Effector CD8-positive, alpha-beta T cell (primary cell): ENCODE data around the gene OPN4.

Experiments
- DNase-seq: peaks from one replicate; lab custom pipeline; 2025; lab: John Stamatoyannopoulos, UW

Gene OPN4

DNA sequence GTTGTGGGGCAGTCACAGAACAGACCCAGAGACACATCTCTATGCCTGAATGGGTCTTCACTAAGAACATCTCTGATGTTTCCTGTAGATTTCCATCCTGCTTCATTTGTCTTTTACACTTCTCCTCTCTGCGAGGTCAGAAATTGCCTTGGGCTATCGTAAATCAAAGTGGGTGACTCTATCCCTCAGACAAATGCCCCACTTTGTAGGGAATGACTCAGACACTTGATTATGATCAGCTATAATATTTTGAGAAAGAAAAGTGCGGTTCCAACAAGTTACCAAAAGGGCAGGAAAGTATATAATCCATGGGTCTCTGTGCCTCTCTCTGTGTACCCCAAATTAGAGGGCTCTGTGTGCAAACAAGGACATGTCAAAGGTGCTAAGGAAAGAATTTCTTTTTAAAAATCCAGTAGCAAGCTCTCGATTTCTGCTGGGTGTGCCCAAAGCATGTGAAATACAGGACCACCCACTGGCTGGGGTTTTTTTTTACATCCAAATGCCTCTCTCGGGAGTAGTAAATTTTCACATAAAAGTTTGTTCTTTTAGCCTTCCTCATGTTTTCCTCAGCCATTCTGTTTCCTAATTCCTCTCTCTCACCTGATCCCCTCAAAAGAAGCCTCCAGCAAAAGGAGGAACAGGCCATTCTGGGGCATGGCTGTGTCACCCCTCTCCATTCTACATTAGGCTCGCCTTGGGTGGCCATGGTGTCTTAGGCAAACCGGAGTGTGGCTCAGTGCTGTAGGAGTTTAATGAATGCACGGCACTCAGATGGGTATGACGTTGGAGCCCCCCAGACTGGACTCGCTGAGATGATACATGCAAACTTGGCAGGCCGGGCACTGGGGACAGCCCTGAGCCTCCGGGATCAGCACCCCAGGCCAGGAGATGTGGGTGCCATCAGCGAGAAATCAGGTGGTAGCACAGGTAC lies 6.3 kb upstream of the OPN4 start:
- DNase-seq, result no peak

DNA sequence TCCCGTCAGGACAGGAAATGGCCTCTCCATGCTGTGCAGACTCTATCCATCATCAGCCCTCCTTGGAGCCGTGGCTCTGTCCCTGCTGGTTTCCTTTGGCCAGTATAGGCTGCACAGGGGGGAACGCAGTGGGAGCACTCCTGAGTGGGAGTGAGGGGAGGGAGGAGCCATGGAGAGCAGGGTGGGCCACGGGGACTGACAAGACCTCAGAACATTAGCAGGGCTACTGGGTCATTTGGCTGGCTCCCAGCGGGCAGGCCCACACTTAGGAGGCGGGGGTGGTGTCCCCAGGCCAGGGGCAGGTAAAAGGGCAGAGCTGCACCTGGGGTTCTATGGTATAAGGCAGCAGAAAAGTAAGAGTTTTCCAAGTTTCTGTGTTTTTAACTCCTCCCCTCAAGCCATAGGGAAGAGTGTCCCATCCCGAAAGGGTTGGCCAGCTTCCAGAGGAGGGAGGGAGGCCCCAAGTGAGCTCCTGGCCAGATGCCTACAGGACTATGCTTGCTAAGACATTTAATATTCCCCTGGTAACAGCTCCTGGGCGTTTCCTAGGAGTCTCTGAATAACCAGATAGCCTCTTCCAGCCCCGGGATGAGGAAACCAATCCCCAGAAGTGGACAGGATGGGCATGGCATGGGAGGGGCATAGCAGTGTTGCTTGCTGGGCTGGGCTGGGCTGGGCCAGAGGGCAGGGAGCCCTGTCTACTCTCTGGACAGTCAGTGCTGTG lies 5.5 kb upstream of the OPN4 start:
- DNase-seq, result no peak

DNA sequence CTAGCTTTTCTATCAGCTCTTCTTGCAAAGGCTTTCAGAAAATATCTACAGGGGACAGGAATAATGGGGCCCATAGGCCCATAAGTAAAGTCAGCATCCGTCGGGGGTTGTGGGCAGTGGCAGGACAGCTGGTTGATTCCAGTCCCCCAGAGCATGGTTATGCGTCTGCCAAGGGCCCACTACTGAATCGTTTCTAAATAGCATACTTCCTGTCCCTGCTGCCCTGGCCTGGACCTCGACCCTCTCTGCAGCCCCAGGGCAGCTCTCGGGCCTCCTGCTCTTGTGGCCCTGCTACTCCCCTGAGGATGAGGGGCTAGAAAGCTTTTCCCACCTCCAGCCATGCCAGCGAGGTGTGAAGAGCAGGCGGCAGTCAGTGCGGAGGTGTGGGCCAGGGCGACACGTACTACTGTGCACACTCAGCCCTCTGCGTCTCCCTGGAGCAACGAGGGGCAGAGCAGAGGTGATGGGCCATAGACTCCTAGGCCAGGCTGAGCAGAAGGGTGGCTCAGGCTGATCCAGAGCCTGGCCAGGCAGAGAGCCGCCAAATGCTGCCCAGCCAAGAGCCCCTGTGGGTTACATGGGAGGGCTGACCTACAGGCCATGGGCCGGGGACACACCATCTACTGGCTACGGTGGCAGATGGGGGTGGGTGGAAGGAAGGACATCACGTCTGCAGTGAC lies 4.7 kb upstream of the OPN4 start:
- no peak for DNase-seq

GRCh38 chr10:86650151-86650550 lies 4.2 kb upstream of the OPN4 start:
- no peak for DNase-seq

- DNase-seq, result no peak
Measured at GRCh38 chr10:86651021-86651471, 3.3 kb upstream of the OPN4 start.

- no peak for DNase-seq
Measured at GRCh38 chr10:86651631-86652331, 2.6 kb upstream of the OPN4 start.

DNA sequence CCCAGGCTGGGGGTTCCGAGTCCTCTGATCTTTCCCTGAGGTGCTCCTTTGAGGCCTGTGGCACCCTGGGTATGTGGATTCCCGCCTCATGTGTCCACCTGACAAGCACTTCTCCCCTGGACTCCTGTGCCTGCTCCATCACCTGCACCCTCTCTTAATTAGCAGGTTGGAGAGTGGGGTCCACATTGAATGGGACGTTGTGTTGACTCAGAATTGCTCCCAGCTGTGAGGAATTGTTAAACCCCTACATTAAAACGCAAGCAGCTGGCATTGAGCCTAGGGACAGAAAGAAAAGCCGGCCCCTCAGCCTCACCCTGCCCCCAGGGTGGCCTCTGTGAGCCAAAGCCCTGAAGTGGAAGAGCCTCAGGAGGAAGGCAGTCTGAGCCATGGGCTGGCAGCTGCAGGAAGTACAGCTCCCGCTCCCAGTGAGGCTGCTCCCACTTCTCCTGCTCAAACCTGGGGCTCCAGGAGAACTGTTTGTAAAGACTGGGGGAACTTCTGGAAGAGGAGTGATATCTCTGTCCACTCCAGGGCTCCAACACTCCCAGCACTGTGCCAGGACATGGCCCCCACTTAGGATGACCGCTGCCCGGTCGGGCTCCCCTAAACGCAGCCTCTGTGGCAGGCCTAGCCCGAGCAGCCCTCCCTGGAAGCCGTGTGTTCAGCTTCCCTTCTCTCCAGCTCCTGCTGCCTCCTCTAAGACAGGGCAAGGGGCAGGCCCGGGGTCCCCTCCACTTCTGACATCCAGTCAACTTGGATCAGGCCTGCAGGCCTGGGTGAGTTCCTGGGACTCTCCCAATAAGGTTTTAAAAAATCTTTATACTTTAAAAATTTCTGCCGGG lies 1.8 kb upstream of the OPN4 start:
- no peak for DNase-seq

- no peak for DNase-seq
Measured at GRCh38 chr10:86653379-86653778, 968 bp upstream of the OPN4 start.

DNA sequence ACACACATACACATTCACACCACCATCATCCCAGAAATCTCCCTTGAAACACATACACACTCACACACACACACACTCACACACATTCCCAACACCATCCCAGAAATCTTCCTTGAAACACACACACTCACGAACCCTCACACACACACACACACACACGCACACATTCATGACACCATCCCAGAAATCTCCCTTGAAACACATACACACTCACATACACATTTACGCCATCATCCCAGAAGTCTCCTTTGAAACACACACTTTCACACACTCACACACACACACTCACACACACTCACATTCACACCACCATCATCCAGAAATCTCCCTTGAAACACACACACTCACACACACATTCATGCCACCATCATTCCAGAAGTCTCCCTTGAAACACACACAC lies 360 bp upstream of the OPN4 start:
- no peak for DNase-seq

DNA sequence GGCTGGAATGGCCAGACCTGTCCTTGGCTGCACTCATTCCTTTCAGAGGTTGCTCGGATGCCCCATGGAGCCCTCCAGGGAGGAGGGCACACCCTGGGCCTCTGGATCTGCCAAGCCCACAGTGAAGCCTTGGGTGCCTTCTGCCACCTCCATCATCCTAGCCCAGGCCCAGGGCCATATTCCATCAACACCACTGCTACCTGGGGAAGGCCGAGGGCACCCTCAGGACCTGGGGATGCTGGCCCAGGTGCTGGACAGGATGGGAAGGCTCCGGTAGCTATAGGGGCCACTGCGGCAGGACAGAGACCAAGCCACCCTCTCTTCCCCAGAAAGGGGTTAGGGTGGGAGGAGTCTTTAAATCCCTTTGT lies 810 bp downstream of the OPN4 start:
- DNase-seq, result no peak

GRCh38 chr10:86655596-86655995 lies 1.2 kb downstream of the OPN4 start:
- DNase-seq, result no peak

- no peak for DNase-seq
Measured at GRCh38 chr10:86657011-86657395, 2.7 kb downstream of the OPN4 start.

DNA sequence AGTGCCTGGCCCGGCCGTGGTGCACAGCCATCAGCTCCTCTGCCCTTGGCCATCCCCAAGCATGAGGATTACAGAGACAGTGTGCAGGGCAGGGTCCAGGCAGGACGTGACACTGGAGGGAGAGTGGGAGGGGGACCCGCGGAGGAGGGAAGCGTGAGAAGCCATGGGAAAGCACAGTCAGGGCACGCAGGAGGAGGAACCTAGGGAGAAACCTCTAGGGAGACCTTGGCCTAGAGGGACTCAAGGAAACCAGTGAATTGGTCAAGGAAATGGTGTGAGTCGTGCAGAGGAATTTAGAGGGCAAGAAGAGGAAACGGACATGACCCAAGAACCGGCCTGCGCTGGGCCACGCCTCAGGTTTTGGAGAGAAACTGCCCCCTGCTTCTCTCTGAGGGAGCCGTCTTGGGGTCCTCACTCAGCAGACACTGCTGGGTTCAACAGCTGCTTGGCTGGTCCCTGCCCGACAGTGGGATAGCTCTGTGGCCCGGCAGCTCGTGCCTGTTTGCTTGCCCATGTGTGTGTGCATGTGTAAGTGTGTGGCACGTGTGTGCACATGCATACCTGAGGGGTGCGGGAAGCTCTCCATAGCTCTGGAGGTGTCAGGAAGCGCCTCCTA lies 3.2 kb downstream of the OPN4 start:
- no peak for DNase-seq

- no peak for DNase-seq
Measured at GRCh38 chr10:86658261-86658741, 4.0 kb downstream of the OPN4 start.

- DNase-seq, result no peak
Measured at GRCh38 chr10:86658751-86659150, 4.4 kb downstream of the OPN4 start.

- no peak for DNase-seq
Measured at GRCh38 chr10:86659161-86659691, 4.9 kb downstream of the OPN4 start.

- DNase-seq, result no peak
Measured at GRCh38 chr10:86659721-86660453, 5.5 kb downstream of the OPN4 start.

DNA sequence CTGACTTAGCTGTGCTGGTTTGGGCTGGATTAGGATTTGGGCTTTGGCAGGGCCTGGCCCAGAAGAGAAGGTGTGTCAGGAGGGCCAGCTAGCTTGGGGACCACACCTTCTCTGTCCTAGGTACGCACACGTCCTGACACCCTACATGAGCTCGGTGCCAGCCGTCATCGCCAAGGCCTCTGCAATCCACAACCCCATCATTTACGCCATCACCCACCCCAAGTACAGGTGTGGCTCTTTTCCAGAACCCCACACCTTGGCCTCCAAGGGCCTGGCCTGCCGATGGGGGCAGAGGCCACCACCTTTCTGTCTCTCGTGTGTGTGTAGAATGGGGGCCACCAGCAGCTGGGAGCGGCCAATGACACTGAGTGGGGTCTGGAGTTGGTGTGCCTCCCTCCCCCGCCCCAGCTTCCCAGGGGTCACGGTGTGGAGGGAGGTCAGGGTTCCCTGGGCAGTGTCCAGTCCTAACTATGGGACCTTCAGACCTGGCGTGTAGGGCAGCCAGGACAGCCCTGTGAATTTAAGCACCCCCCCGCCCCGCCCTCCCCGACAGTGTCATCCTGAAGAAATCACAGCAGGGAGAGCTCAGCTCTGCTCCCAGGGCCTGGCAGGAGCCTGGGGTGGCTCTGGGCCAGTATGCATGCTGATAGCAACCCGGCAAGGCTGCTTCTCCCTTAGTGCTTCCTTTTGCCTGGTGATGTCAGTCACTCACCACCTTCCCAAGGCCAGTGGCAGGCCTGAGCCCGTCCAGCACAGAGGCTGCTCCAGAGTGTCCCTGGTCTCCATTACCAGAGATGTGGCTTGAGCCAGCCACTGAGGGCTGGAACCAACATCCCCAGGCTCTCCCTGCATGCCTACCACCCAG lies 7.0 kb downstream of the OPN4 start:
- no peak for DNase-seq
